ENCODE data around the gene ELMO1.

ELMO1 gene

GRCh38 chr7:37368540-37368939, 80.1 kb downstream of the ELMO1 start:
- no peak for DNase-seq (ENCODE audit: low spot score)

DNA sequence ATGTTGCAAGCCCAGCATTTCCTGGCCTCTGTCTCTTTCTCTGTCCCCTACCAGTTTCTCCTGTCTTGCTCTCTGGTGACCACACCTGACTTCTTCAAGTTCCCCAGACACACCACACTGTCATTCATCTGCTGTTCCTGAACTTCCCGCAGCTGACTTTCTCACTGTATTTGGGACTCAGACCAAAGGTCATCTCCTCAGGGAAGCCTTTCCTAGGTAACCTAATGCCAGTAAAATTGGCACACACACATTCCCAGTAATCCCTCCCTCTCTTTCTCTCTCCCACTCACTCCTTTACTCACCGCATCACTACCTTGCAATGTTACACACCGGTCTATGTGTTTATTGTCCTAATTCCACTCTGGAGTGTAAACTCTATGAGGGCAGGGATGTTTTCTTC, 81.7 kb downstream of the ELMO1 start:
- DNase-seq (ENCODE audit: low spot score): no peak

GRCh38 chr7:37366445-37366844, 82.2 kb downstream of the ELMO1 start:
- DNase-seq (ENCODE audit: low spot score): no peak

DNA sequence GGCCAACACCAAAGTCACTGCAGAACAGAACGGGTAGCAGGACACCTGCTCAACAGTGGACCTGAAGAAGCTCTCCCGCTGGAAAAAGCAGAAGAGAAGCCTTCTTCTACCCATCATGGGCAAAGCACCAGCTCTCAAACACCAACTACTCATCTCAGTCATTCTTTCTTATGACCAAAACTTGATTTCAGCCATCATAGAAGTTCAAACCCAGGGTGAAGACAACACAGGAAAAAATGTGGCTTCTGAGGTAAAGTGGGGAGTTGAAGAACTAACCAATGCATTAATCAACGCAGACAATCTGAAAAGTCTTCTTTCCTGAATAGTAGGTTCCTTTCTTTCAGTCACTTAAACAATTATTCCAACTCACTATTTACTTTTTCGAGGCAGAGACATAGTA, 83.3 kb downstream of the ELMO1 start:
- no peak for DNase-seq (ENCODE audit: low spot score)

DNA sequence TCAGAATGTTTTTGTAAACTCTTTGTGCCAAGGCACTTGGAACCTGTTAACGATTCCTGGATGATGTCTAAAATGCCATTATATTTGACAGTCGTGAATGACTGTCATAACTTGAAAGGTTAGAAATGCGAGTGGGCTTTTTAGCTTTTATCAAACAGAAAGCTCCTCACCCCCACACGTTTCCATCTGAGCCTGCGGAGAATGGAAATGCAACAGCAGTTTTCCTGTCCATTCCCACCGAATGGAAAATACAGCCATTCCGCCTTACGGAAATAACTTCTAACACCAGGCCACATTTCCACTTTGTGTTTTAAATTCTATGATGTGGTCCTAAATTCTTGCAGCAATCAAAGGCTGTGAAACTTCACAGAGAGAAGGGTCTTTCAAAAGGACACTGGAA, 83.8 kb downstream of the ELMO1 start:
- no peak for DNase-seq (ENCODE audit: low spot score)

DNA sequence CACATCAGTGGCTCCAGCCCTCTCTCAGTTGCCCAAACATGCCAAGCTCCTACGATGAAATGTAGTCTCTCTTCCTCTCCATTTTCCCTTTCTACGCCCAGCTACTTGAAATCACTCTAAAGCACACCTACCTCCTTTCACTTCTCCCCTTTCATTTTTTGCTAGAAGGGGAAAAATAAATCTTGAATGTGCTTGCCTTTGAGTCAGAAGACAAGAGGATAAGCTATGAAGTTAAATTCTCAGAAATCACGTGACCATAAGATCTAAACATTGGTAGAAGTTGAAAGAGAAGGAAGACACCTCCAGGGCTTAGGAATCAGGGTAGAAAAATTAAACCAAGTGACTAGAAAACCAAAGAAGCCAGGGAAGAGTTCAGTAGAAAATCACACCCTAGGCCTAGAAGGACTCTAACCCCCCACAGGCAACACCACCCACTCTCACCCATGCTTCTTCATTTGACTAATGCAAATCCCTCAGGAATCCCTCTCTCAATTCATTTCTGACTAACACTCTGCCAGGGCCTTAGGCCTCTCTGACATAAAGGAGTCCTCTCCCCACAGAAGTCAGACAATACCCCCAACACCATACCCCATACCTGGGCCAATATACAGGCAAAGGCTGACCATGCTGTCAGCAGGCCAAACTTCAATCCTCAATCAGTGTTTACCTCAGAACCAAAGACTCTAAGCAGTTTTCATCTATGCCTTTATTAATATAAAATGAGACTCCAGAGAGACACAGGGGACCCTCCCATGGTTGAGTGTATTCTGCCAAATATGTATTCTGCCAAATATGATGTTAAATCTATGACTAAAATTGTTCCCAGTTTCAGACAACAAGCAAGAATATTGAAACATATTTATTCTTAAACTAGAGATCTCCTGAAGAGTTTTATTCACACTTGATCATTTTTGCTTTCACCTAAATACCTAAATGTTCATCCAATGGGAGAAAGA, 84.8 kb downstream of the ELMO1 start:
- no peak for DNase-seq (ENCODE audit: low spot score)

GRCh38 chr7:37362802-37363201, 85.9 kb downstream of the ELMO1 start:
- no peak for DNase-seq (ENCODE audit: low spot score)

- DNase-seq (ENCODE audit: low spot score): no peak
These were observed 88.2 kb downstream of the ELMO1 start for GRCh38 chr7:37360484-37360883.

DNA sequence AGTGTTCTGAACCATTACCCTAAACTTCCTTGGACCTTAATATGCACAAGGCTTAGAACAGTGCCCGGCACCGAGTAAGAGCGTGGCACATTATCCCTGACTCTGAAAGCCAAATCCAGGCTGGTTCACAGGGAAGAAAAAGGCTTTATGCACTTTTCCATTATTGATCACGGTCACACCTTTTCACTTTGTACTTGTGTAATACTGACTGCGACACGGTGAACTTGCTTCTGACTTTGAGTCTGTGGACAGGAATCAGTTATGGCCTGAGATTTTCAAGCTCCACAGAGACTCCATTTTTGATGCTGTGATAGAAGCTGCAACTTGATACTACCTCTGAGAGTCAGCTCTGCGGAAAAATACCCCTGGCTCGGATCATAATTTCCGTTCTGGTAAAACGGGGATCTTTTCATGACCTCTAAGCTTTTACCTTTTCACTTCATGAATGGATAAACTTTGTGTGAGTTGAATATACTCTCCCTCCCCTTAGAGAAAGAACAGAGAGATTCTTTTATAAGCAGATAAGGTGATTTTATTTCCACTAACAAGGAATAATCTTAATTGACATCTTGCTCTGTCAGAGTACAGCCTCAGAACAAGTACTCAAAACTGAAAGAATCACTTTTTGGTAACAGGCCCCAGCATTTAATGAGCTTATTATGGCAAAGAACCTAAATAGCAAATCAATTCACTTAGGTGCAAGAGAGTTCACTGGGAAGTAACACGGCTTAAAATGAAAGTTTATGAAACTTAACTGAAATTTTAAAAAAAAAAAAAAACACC, 88.8 kb downstream of the ELMO1 start:
- no peak for DNase-seq (ENCODE audit: low spot score)

DNA sequence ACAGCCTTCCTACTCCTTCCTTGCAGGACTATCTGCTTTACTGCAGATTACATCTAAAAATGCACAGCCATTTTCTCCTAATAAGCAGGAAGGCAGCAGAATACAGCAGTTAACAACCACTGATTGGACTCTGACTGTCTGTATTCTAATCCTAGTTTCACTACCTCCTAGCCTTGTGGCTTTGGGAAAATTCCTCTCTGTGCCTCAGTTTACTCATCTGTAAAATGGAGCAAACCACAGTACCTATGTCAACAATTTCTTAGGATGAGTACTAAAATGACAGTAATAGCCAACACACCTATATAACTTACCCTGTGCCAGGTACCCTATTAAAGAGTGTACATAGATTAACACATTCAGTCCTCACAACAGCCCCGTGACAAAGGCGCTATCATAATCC, 89.5 kb downstream of the ELMO1 start:
- DNase-seq (ENCODE audit: low spot score): no peak

GRCh38 chr7:37357637-37357996, 91.0 kb downstream of the ELMO1 start:
- no peak for DNase-seq (ENCODE audit: low spot score)

- no peak for DNase-seq (ENCODE audit: low spot score)
These were observed 91.6 kb downstream of the ELMO1 start for GRCh38 chr7:37356911-37357636.

- peak; percentile 20 for DNase-seq (ENCODE audit: low spot score)
These were observed 94.0 kb downstream of the ELMO1 start for GRCh38 chr7:37354656-37355131.

- DNase-seq (ENCODE audit: low spot score): no peak
These were observed 94.6 kb downstream of the ELMO1 start for GRCh38 chr7:37353949-37354655.

GRCh38 chr7:37352974-37353948, 95.4 kb downstream of the ELMO1 start:
- DNase-seq (ENCODE audit: low spot score): no peak

DNA sequence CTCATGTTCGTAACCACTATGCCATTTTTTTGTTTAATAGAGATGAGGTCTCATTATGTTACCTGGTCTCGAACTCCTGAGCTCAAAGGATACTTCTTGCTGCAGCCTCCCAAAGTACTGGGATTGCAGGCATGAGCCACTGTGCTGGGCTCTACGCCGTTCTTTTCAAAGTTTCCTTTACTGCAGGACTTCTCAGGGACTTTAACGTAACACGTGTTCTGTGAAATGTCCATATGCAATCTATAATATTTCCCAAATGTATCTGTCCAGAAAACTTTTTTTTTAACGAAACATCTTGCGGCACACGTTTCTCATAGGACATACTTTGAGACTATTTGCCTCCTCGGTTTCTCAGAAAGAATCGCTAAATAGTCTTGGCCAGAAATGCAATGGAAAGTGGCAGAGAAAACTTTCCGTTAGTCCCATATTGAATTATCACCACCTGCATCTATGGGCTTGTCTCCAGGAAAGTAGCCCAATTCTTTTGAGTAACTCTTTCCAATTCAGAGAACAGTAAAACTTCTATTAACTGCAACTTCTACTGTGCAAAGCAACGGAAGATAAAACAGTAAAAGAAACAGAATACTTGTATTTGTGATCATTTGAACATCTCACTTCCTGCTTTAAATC, 96.3 kb downstream of the ELMO1 start:
- no peak for DNase-seq (ENCODE audit: low spot score)

- DNase-seq (ENCODE audit: low spot score): no peak
These were observed 96.9 kb downstream of the ELMO1 start for GRCh38 chr7:37351716-37352115.

DNA sequence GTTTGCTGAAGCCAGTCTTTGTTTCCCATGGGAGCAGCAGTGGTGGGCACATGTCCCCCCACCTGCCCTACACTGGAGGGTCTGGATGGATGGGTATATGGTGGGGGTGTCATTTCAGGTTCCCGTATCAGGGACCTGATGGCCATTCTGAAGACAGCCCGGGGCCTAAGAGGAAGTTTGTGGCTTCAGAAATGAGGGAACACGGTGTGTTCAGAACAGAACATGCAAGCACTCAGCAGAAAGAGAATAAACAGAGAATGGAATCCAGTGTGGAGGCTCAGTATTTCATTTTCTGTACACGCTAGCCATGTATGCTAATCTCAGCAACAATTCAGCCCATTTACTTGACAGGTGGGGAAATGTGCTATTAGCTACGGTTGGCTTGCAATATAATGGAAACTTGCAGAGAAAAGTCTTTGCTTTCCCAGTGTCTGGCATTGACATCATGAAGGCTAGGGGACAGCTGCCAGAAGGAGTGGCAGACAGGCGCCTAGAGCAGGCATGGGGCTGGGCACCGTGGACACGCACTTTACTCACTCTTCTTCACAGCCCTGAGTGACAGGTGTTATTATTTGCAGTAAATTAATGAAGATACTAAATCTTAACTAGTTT, 98.6 kb downstream of the ELMO1 start:
- DNase-seq (ENCODE audit: low spot score): no peak

DNA sequence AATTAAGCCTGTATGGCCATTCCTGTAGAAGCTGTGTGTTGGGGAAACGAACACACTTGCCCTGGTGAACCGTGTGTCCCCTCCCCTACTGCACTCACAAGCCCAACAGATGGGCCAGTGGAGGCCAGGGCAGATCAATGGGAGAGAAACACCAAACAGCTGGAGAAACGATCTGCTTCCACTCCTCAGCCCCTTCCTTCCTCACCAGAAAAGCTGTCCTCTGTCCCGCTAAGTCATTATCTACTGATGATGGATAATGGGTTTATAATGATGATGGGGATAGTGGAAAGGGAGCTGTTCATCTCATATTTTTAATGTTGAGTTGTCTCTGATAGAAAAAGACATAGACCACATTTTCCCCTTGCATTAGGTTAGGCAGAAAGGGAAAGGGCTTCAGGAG, 99.7 kb downstream of the ELMO1 start:
- no peak for DNase-seq (ENCODE audit: low spot score)

GRCh38 chr7:37346761-37347160, 101.9 kb downstream of the ELMO1 start:
- DNase-seq (ENCODE audit: low spot score): no peak

Data from HuH-7.5 (cell line).